GM18505 (cell line): Measurements from ENCODE around the gene SLC15A3.
"Not testable (repeated sequence)": the region's sequence is repeated elsewhere in the genome, so short reads cannot be mapped to it uniquely, and the experiment has no call there.

Experiments
- ATAC-seq: cut with Tn5 transposase; IDR thresholded peaks from one replicate; pipeline ENCODE4 v1.9.1; 2021; ENCODE audit not compliant: unreplicated experiment
- POLR2A ChIP-seq: IDR thresholded peaks from 4 replicates; pipeline ENCODE4 v1.6.1; 2011; ENCODE audit warnings: borderline replicate concordance; ENCODE audit not compliant: insufficient read depth, insufficient read length; ENCODE audit errors: extremely low read depth

Gene SLC15A3

DNA sequence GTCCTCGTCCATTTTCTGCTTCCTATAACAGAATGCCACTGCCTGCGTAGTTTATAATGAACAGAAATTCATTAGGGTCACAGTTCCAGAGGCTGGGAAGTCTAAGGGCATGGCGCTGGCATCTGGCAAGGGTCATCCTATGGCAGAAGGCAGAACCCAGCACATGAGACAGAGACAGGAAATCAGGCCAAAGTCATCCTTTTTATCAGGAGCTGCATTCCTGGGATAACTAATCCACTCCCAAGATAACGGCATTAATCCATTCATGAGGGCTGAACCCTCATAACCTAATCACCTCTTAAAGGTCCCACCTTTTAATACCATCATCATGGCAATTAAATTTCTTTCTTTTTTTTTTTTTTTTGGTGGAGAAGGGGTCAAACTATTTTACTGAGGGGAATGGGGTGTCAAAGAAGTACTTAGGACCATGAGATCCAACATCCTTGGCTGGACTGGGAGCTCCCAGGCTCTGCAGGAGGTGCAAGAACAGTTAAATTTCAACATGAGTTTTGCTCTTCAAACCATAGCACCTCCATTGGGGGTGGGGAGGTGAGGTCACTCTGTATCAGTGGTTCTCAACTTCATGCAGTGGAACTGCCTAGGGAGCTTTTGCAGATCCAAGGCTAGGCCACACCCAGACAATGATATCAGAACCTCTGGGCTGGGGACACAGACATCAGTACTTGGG is 33.6 kb downstream of the SLC15A3 start:
- TF ChIP-seq POLR2A: no peak
- no peak for ATAC-seq

DNA sequence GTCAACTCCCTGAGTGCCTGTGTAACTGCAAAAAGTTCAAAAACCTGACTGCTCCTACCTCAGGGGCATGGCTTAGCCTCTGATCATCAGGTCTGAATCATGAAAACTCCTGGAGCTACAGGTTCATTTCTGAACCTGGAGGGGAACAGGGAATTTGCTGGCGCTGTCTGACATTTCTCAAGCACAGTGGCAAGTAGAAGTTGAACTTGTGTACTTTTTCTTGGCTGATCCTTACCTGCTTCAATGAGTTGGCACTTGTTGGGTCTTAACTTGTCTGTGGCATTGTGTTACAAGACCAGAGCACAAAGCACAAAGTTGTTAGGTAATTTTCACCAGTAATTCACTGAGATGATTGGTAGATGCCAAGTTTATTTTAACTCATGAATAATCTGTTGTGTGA is 34.7 kb downstream of the SLC15A3 start:
- no peak for TF ChIP-seq POLR2A
- no peak for ATAC-seq

DNA sequence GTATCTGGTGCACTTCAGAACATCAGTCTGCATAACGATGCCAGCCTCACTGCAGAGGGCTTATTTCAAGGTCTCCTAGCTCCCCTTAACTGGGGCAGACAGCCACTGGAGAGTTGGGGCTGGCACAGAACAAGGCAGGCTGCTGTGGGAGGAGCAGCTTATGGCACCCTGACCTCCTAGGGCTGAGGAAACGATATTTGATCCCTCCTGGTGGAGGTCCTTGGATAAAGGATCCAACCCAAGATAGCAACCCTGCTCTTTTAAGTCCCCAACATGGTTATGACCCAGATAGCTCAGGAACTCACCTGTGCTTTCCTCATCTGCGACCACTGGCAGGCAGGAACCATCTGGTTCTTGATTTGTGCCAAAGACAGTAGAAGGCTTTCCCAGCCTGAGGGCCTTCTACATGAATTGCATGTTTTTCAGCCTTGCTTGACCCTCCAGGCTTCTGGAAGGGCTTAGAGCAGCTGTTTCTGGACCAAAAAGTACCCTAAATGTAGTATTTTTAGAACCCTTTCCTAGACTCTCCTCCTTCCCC is 35.2 kb downstream of the SLC15A3 start:
- no peak for ATAC-seq
- TF ChIP-seq POLR2A: no peak

DNA sequence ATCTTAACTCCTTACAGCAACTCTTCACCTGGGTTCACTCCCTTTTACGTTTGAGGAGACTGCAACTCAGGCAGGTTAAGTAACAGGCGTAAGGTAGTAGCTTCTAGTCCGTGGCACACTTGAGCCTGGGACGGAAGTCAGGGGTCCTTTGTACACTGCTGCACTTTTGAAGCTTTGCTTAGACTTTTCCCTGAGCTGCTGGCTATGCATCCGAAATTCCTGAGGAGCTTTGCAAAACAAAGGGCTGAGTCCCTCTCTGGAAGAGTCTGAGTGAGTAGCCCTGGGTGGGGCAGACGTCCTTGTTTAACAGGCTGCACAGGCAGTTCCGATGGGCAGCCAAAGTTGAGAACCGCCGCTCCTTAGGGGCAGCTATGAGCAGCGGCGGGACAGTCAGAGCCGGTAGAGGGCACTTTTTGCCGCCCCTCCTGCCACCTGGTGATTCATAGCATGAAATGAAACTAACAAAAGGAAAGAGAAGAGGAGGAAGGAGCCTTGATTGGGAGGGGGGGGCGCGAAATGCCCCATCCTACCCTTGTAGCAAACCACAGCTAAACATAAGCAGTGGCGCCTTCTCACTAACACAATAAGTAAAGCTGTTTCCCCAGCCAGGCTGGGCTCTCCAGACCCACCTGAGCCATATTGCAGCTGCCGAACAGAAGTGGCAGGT is 36.6 kb downstream of the SLC15A3 start:
- peak; percentile 43 for ATAC-seq
- no peak for TF ChIP-seq POLR2A

DNA sequence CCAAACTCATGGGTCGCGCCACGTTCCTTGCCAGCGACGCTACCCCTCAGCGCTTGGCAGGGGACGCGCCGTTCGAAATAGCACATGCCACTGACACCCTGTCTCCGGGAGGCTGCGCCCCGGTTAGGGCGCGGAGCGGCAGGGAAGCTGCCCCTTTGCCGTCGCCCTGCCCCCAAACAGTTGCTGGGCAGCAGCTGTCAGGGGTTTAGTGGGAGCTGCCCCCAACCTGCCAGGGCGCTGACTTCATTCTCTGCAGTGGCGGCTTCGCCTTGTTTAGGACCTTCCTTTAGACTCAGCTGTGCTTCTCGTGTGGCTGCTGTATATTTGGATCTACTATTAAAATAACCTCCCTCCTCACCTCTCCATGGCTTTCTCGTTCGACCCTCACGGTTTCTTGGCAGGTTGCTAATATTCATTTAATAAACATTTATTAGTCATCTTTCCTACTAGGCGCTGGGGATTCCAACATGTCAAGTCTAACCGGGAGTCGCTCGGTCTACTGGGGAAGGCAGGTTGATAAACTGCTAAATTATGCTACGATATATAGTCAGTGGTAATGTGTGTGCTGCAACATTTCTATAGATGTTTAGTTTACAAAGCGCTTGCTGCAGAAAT is 37.2 kb downstream of the SLC15A3 start:
- peak; percentile 1 for ATAC-seq
- TF ChIP-seq POLR2A: no peak

DNA sequence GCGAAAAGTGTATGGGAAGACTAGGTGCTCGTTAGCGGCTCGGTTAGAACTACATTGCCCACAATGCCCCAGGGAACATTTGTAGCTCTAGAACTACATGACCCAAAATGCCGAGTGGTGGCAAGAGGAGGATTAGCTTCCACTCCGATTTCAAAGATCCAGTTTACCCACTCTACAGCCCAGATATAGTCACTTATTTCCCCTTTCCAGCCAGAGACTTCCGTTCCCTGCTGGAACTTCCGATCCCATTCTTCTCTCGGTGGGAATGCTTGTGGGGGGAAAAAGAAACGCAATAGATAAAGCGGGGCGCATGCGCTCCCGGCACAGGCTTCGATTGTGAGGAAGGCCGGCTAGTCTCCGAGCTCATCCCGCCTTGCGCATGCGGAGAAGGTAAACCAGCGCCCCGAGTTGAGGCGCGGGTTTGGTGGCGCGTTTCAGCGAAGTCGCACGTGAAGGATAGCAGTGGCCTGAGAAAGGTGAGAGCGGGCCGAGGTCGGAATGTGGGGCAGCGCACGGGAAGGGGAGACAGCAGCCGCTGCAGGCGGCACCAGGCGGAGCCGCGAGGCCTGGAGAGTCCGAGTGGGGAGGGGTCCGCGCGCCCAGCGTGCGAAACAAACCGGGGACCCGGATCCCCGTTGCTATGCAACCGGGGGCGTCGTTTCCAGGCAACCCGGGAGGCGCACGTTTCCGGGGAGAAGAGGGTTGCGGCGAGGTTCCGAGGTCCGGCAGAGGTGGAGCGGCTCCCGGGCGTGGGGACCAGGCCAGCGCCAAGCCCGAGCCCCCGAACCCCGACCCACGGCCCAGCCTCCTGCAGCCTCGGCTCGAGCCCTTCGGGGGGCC is 38.0 kb downstream of the SLC15A3 start, which contains the start of gene TMEM109:
TSS of gene TMEM109 (plus strand) at position 366 of the 840 bp plus-strand sequence. CDS start 5,536 bp downstream, outside the sequence.
- no peak for TF ChIP-seq POLR2A

DNA sequence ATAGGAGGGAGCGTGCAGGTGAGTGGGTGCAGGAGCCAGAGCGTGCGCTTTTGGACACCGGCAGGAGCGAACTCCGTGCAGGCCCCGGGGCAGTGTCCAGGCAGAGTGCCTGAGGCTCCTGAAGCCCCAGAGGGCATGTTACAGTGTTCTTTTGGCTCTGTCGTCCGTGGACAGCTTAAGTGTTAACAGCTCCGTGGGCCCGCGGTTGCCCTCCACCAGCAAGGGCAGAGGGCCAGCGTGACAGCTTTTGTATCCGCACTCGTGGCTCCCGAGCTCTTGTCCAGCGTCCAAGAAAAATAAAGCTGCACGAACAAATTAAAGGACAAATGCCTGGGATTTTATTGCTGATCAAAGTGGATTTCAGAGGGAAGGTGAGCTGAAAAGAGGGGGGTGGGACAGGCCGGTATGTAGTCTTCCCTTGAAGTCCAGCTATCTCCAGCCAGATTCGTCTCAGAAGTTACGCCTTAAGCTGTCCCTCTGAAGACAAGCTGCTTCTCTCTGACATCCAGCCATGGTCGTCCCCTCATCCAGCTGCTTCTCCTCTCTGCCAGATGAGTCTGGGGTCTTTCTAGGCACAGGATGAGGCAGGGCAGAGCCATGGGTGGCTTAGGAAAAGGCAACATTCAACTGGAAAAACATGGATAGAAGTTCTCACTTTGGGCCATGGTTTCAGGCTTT is 39.0 kb downstream of the SLC15A3 start:
- TF ChIP-seq POLR2A: no peak
- no peak for ATAC-seq

More for the DNA sequence above, 38.0 kb downstream of the SLC15A3 start, which contains the start of gene TMEM109:
- peak; percentile 32 for ATAC-seq

DNA sequence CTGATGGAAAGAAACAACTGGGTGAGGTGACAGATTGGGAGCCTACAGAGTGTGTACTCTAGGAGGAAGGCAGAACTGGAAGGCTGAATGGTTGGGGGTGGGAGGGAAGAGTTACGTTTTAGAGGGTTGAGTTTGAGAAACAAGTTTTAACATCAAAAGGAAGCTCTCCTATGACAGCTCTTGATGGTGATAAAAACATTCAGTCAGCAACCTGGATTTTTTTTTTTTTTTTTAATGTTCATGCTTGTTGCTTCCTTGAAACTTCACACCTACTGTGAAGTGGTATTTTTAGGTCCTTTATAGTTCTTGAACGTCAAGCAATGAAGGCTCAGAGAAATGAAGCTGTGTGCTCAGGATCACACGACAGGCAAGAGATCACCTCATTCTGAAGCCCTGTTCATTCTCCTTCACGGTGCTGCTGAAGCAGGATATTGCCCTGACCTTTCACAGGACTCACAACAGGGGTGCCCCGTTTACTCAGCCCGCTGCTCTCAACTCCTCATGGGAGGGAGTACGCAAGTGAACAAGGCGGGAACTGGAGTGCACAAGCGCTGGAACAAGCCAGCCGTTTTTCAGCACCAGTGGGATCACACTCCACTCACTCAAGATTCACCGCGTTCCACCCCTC is 39.6 kb downstream of the SLC15A3 start:
- TF ChIP-seq POLR2A: no peak
- ATAC-seq: no peak

DNA sequence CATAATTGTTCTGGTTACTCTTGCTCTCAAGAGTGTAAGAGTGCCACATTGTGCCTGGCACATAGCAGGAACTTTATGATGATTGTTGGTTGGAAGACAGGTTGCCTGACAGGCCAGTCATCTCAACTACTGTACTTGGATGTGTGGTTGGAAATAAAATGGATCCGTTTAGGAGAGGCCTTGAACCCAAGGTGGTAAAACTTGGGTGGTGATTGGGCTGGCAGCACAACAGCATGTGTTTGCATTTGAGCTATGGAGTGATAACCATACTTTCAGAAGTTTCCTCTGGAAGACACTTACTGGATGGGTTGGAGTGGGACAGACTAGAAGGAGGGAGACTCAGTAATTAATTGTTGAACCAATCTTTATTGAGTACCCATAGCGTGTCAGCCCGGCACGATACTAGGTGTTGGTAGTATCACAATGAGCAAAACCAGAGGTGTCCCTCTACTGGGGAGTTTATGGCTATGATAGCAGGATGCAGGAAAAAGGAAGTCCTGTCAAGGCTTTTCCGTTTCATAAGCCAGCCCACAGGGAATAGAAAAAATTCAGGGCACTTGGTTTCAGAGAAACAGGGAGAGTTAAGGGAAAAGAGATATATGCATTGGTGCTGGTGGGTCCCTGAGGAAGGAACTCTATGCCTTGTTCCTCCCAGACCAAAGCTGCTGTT is 41.1 kb downstream of the SLC15A3 start:
- ATAC-seq: no peak
- no peak for TF ChIP-seq POLR2A

DNA sequence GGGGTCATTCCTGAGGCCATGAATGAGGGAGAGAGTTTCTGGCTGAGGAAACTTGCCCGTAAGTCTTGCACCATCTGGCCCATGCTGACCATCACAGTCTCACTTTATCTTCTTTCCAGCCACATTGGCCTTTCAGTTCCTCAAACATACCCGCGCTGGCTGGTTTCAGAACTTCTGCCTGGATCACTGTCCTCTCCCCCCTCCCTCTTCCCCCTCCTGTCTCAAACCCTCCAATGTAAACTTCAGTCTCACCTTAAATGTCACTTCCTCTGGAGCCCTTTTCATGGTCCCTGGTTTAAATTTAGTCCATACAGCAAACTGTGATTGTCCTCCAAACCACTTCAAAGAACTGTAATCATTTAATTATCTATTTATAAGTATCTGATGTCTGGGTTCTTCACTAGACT is 41.7 kb downstream of the SLC15A3 start:
- peak; percentile 34 for ATAC-seq
- peak; percentile 27 for TF ChIP-seq POLR2A

DNA sequence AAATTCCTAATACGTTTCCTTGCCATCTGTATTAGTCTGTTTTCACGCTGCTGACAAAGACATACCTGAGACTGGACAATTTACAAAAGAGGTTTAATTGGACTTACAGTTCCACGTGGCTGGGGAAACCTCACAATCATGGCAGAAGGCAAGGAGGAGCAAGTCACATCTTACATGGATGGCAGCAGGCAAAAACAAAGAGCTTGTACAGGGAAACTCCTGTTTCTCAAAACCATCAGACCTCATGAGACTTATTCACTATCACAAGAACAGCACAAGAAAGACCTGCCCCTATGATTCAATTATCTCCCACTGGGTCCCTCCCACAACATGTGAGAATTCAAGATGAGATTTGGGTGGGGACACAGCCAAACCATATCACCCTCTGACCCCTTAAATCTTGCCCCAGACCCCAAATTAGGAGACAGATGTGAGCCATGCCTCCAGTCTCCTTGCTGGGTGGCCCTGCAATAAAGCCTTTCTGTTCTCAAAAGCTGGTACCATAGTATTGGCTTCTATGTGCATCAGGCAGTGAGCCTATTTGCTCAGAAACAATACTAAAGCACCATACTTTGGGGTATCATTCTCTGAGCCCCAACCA is 42.2 kb downstream of the SLC15A3 start:
- ATAC-seq: not testable (repeated sequence)

DNA sequence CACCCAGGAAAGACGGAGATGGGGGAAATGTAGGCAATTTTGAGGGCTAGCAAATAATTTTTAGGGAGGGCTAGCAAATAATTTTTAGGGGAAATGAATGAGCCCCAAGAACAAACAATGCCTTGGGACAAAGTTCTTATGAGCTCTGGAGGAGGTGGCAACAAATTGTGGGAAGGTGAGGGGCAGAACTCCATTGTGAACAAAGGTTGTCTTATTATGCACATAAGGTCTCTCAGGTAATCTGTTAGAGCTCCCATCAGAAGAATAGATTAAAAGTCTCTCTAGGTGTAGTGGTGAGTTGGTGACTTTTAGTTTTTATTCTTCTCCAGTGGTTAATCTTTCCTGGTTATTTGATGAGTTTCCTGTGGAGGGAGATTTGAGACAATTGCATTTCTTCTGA is 43.2 kb downstream of the SLC15A3 start:
- no peak for TF ChIP-seq POLR2A
- no peak for ATAC-seq
